Effector memory CD4-positive, alpha-beta T cell (primary cell): ENCODE measurements around the gene POLRMT.
"Not testable (repeated sequence)": the region's sequence is repeated elsewhere in the genome, so short reads cannot be mapped to it uniquely, and the experiment has no call there.

Experiments
- DNase-seq, 3 donors: peaks; one replicate each; pipeline ENCODE4 v3.0.0-alpha.2; 2020
- H3K27ac ChIP-seq: 2 replicates; pipeline ENCODE4 v1.7.0; 2013; ENCODE audit warnings: mild to moderate bottlenecking, low read length, moderate library complexity; ENCODE audit not compliant: insufficient read depth, poor library complexity, severe bottlenecking
- H3K27me3 ChIP-seq: replicated peaks from 2 replicates; pipeline ENCODE4 v1.7.0; 2013; ENCODE audit warnings: mild to moderate bottlenecking, low read length; ENCODE audit not compliant: insufficient read depth, control insufficient read depth, poor library complexity, severe bottlenecking
- H3K36me3 ChIP-seq: 2 replicates; pipeline ENCODE4 v1.7.0; 2013; ENCODE audit warnings: mild to moderate bottlenecking, low read length, moderate library complexity; ENCODE audit not compliant: control insufficient read depth, insufficient read depth
- H3K4me1 ChIP-seq: 2 replicates; pipeline ENCODE4 v1.7.0; 2013; ENCODE audit warnings: low read length, mild to moderate bottlenecking; ENCODE audit not compliant: control insufficient read depth, insufficient read depth, poor library complexity, severe bottlenecking
- H3K4me3 ChIP-seq: 2 replicates; pipeline ENCODE4 v1.7.0; 2013; ENCODE audit warnings: low read length, low read depth, mild to moderate bottlenecking; ENCODE audit not compliant: insufficient read depth, poor library complexity, severe bottlenecking
- H3K9me3 ChIP-seq: 2 replicates; pipeline ENCODE4 v1.7.0; 2013; ENCODE audit warnings: mild to moderate bottlenecking, low read length, moderate library complexity; ENCODE audit not compliant: control insufficient read depth

POLRMT gene

GRCh38 chr19:591099-591958, 42.0 kb downstream of the POLRMT start:
- no peak for DNase-seq
- peaks cover 14% of the 10 kb centered on the region for H3K27me3 ChIP-seq
- H3K9me3 ChIP-seq, result no peaks in the 10 kb centered on the region

GRCh38 chr19:590750-591098, 42.6 kb downstream of the POLRMT start:
- H3K9me3 ChIP-seq, result no peaks in the 10 kb centered on the region
- peaks cover 14% of the 10 kb centered on the region for H3K27me3 ChIP-seq
- DNase-seq, result no peak
- H3K36me3 ChIP-seq, result no peaks in the 10 kb centered on the region
- H3K4me1 ChIP-seq, result peaks cover 25% of the 10 kb centered on the region
- peak overlapping the region; percentile 1 for H3K4me3 ChIP-seq
- no peak overlapping the region for H3K27ac ChIP-seq

More at GRCh38 chr19:591099-591958, 42.0 kb downstream of the POLRMT start:
- Histone ChIP-seq H3K27ac (no peak overlapping the region), H3K4me1 (peaks cover 25% of the 10 kb centered on the region), H3K36me3 (no peaks in the 10 kb centered on the region), H3K4me3 (no peak overlapping the region)

- Histone ChIP-seq H3K27me3 (peaks cover 14% of the 10 kb centered on the region), H3K27ac (no peak overlapping the region), H3K36me3 (no peaks in the 10 kb centered on the region), H3K4me3 (peak overlapping the region; percentile 1), H3K9me3 (no peaks in the 10 kb centered on the region), H3K4me1 (peaks cover 25% of the 10 kb centered on the region)
- DNase-seq, result peak in 1 of 3 donors; percentile 13
Measured at GRCh38 chr19:590396-590745, 43.0 kb downstream of the POLRMT start.

- H3K27ac ChIP-seq, result no peak within 1 kb of the TSS
- peak within 1 kb of the TSS; percentile 1 for H3K4me3 ChIP-seq
- H3K9me3 ChIP-seq, result no peaks in the 10 kb centered on the region
- peaks cover 25% of the 10 kb centered on the region for H3K4me1 ChIP-seq
- no peaks in the 10 kb centered on the region for H3K36me3 ChIP-seq
- H3K27me3 ChIP-seq, result peaks cover 14% of the 10 kb centered on the region
- DNase-seq, result no peak
Measured at GRCh38 chr19:589693-590395, 43.5 kb downstream of the POLRMT start, which contains the start of gene HCN2. Gene HCN2, plus strand, starts transcription at chr19:589881. Its CDS starts 65 bp downstream, at chr19:589946.

- H3K27ac ChIP-seq, result no peak overlapping the region
- H3K36me3 ChIP-seq, result no peaks in the 10 kb centered on the region
- H3K27me3 ChIP-seq, result peaks cover 14% of the 10 kb centered on the region
- no peak overlapping the region for H3K4me3 ChIP-seq
- H3K4me1 ChIP-seq, result peaks cover 25% of the 10 kb centered on the region
- H3K9me3 ChIP-seq, result no peaks in the 10 kb centered on the region
- no peak for DNase-seq
Measured at GRCh38 chr19:588741-589692, 44.3 kb downstream of the POLRMT start.

GRCh38 chr19:588093-588740, 45.1 kb downstream of the POLRMT start:
- Histone ChIP-seq H3K36me3 (peaks cover 2% of the 10 kb centered on the region), H3K9me3 (no peaks in the 10 kb centered on the region), H3K4me3 (no peak overlapping the region), H3K27ac (no peak overlapping the region), H3K4me1 (peaks cover 25% of the 10 kb centered on the region), H3K27me3 (peaks cover 14% of the 10 kb centered on the region)
- peak; percentile 33 to 51 (median 37) for DNase-seq

GRCh38 chr19:585551-586110, 47.7 kb downstream of the POLRMT start:
- Histone ChIP-seq H3K27ac (no peak overlapping the region), H3K36me3 (peaks cover 21% of the 10 kb centered on the region), H3K9me3 (no peaks in the 10 kb centered on the region), H3K4me1 (peaks cover 22% of the 10 kb centered on the region), H3K27me3 (peaks cover 10% of the 10 kb centered on the region), H3K4me3 (no peak overlapping the region)
- no peak for DNase-seq

GRCh38 chr19:585146-585545, 48.2 kb downstream of the POLRMT start:
- not testable (repeated sequence) for H3K27me3 ChIP-seq, H3K4me3 ChIP-seq

More at GRCh38 chr19:585146-585545, 48.2 kb downstream of the POLRMT start:
- H3K4me1 ChIP-seq, result peaks cover 18% of the 10 kb centered on the region
- not testable (repeated sequence) for H3K27ac ChIP-seq, DNase-seq, H3K9me3 ChIP-seq
- H3K36me3 ChIP-seq, result peaks cover 25% of the 10 kb centered on the region
